ENCODE data around the gene ASAP2.

- TF ChIP-seq CTCF (conservative IDR thresholded peaks at IDR 0.05) (no peak), EZH2 (IDR thresholded peaks at IDR 0.05; ENCODE audit: low read depth) (no peak)
Observed at GRCh38 chr2:9298583-9298982, 92.0 kb downstream of the ASAP2 start.

Measured in PC-9 (cell line).